ENCODE measurements around the gene GNB1L.

DNA sequence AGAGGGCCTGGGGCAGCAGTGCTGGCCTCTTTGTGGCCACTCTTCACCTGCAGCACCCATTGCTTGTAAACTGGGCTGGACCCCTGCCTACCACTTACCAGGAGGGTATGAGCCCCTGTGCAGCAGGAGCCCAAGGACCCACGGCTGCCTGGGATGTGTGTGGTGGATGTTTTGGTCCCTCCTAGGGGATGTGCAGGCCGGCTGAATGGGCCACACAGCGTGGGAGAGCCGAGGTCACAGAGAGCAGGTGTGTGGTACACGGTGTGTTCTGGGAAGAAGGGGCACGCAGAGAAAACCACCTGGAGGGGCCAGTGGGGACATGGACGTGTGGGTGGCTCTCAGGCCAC lies 19.3 kb upstream of the GNB1L start:
- no peak for TF ChIP-seq YY1 (IDR thresholded peaks at IDR 0.05; ENCODE audit: insufficient read depth, insufficient read length)
- no peak for TF ChIP-seq ZNF274 (IDR thresholded peaks at IDR 0.05; ENCODE audit: low read depth, low read length)

Measured in NT2/D1 (cell line).